ENCODE measurements around the gene PTX4.

Gene PTX4, protein sequence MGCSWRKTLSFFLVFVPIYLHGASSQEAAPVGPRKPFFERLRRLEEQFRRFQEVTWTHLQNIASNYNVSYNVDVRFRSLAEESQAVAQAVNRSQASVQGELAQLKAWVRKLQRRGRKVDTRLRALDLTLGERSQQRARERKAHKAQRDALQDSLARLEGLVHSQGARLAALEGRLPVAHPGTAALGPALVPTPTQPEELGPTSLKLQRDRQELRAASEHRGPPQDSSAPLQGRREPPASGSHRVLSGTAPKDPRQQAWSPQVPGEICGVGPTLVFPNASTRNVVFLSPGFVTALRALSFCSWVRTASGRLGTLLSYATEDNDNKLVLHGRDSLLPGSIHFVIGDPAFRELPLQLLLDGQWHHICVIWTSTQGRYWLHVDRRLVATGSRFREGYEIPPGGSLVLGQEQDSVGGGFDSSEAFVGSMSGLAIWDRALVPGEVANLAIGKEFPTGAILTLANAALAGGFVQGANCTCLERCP

GRCh38 chr16:1488619-1489018, at the start of gene PTX4:
PTX4 (minus strand) TSS chr16:1488944; CDS start chr16:1488909, 35 bp downstream.
- no peak for DNase-seq (ENCODE audit: low spot score)
- in situ Hi-C loops (cut with MboI; ENCODE audit: low sequenced_read_pairs, unreplicated experiment), result no loop called here
- no peak for TF ChIP-seq CTCF (IDR thresholded peaks at IDR 0.05; ENCODE audit: borderline replicate concordance, control extremely low read depth, extremely low read depth, insufficient read depth, missing control alignments)

GRCh38 chr16:1537763-1538289, 49.1 kb upstream of the PTX4 start:
- DNase-seq (ENCODE audit: low spot score), result no peak
- in situ Hi-C loops (cut with MboI; ENCODE audit: low sequenced_read_pairs, unreplicated experiment), result no loop called here
- no peak for TF ChIP-seq CTCF (IDR thresholded peaks at IDR 0.05; ENCODE audit: borderline replicate concordance, control extremely low read depth, extremely low read depth, insufficient read depth, missing control alignments)

DNA sequence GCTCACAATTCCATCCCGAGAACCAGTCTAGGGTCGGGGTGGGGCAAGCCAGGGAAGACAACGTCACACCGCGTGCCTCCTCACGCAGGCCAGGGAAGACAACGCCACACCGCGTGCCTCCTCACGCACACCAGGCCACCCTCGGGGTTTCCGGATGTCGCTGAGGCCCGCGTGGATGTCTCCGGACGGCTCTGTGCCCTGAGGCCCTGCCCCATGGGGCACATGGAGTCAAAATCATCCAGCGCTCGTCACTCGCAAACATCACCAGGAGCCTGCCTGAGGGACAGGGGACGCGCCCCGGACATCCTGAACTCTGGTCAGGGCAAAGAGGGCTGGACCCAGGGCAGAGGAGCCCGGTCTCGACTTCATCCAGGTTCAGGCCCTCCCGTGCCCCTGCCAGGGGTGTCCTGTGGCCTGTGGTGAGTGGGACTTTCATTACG, 48.4 kb upstream of the PTX4 start:
- no peak for DNase-seq (ENCODE audit: low spot score)

DNA sequence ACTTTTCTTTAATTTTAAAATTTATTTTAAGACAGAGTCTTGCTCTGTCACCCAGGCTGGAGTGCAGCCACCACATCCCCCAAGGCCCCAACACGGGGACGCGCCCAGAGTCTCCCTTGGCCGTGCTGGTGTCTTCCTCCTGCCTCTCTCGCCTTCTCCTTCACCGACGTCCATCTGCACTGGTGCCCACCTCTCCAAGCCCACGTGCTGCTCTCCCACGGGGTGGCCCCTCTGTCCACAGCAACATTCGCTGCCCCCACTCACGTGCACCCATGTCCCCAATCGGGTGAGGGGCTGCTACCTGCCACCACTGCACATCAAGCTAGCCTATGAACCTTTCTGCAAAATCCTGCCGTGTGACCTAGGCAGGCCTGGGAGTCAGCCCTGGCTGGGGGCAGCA, 47.9 kb upstream of the PTX4 start:
- in situ Hi-C loops (cut with MboI; ENCODE audit: low sequenced_read_pairs, unreplicated experiment), result no loop called here
- TF ChIP-seq CTCF (IDR thresholded peaks at IDR 0.05; ENCODE audit: borderline replicate concordance, control extremely low read depth, extremely low read depth, insufficient read depth, missing control alignments), result no peak
- DNase-seq (ENCODE audit: low spot score), result no peak

More for the DNA sequence above, 48.4 kb upstream of the PTX4 start:
- in situ Hi-C loops (cut with MboI; ENCODE audit: low sequenced_read_pairs, unreplicated experiment), result no loop called here
- TF ChIP-seq CTCF (IDR thresholded peaks at IDR 0.05; ENCODE audit: borderline replicate concordance, control extremely low read depth, extremely low read depth, insufficient read depth, missing control alignments), result no peak

DNA sequence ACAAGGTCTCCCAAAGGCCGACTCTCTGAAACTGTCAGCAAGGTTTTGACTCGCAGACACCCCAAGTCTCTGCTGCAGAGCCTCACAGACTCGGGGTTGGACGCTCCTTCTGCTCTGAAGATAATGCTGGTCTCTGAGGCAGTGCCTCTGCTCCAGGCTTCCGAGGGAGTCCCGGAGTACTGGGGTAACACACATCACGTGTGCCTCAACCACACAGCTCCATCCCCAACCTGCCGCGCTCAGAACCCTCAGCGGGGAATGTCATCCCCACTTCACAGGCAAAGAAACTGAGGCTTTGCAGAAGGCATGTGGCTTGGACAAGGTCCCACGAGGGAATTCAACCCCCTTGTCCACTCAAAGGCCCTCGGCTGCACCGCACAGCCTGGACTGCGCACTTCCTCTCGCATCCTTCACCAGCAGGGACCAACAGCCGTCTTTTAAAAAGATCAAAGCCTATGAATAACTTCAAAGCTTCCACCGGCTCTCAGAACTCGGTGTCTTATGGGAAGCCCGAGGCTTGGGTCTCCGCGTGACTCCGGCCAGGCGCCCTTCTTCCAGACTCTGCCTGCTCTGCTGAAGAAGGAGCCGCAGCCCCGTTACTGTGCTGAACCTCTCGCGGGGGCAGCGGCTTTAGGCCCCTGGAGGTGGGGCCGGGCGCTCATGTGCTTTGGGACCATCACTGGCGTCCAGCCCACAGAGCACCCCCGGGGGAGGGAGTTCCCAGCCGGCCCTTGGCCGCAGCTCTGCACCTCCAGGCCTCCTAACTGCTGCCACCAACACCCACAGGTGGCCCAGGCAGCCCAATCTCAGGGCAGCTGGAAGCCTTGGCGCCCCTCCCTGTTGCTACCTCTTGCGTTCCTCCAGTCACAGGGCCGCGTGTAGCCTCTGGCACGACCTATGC, 46.9 kb upstream of the PTX4 start:
- TF ChIP-seq CTCF (IDR thresholded peaks at IDR 0.05; ENCODE audit: borderline replicate concordance, control extremely low read depth, extremely low read depth, insufficient read depth, missing control alignments), result no peak
- no peak for DNase-seq (ENCODE audit: low spot score)
- in situ Hi-C loops (cut with MboI; ENCODE audit: low sequenced_read_pairs, unreplicated experiment), result no loop called here
